Measurements from ENCODE around the gene LPCAT1.
"Not testable (repeated sequence)": the region's sequence is repeated elsewhere in the genome, so short reads cannot be mapped to it uniquely, and the experiment has no call there.

LPCAT1 gene

DNA sequence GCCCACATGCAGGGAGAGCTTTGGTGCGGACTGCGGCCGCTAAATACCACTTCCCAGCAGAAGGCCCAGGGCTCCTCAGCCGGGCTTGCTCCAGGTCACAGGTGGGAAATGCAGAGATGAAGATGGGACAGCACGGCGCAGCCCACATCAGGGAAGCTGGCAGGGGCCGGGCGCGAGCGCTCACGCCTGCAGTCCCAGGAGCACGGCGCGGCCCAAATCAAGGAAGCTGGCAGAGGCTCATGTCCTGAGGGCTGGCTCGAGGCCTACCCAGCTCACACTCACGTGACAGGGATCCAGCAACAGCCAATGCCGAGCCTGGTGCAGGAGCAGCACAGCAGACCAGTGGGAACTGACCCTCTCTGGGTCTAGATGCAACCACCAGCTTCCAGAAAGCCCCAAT is 16.3 kb downstream of the LPCAT1 start:
- DNase-seq, result no peak

DNA sequence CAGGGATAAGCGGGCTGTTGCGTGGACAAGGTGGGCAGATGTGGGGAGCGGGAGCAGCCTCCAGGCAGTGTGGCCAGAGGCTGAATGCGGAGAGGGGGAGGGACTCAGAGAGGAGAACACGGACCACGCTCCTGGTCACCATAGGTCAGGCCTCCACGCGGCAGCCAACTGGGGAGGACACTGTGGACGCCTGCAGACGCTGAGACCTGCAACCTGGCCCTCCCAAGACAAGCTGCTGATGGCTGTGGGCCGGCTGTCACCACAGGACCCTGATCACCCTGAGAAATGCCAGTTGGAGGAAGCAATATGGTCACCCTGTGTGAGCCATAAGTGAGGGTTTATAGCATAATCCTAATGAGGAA is 16.8 kb downstream of the LPCAT1 start:
- DNase-seq, result no peak

DNA sequence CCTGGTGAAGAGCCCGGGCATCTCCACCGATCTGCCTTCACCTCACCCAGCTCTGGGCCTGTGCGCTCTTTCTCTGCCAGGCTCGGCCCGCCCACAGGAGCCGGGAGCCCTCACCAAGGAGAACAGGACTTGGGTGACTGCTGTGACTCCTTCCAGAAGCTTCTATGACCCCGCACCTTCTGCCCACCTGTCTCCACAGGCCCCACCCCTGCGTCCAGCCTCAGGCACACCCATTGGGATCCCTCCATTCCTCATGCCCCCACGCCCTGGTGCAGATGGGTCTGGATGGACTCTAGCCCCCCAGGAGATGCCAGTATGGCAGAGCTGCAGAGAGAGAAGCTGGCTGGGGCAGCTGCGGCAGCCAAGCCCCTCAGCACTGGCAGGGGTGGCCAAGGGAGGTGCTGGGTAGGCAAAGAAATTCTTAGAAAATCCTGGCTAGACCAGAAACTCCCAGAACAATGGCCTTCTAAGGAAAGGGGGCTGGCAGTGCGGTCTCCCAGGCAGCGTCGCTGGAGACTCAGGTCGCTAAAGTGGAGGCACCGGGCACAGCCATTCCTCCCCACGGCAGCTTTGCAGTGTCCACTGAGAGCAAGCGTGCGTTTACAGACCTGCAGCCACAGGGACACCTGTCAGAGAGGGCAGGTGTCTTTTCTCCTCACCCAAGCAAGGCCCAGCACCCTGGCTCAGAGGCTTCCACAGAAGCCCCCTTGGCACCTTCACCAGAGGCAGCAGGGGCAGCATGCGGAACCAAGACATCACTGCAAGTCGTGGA is 17.3 kb downstream of the LPCAT1 start:
- DNase-seq, result no peak

DNA sequence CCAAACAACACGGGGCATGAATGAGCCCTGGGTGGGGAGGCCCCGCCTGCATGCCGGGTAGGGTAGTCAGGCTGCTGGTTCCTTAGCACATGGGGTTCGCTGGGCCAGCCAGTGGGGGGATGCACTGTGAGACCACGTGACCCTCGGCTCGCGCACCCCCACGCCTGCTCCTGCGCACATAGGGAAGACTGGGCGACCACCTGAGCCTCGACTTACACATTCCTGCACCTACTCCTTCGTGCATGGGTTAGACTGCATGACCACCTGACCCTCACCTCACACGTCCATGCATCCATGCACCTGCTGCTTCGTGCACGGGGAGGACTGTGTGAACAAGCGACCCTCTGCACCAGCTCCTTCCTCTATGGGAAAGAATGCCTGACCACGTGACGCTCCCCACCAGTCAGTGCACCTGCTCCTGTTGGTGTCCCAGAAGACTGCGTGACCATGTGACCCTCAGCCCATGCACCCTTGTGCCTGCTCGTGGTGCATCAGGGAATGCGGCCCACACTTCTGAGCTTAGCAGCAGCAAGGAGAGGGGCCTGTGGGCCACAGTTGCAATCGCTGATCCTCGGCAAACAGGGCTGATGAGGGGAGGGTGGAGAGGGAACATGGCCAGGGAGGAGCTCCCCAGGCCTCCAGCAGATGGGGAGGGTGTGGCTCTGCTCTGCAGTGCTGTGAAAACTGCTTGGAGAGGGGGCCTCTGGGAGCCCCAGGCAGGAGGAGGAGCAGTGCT is 18.1 kb downstream of the LPCAT1 start:
- DNase-seq, result no peak

- not testable (repeated sequence) for DNase-seq
Measured at GRCh38 chr5:1505089-1505488, 18.7 kb downstream of the LPCAT1 start.

DNA sequence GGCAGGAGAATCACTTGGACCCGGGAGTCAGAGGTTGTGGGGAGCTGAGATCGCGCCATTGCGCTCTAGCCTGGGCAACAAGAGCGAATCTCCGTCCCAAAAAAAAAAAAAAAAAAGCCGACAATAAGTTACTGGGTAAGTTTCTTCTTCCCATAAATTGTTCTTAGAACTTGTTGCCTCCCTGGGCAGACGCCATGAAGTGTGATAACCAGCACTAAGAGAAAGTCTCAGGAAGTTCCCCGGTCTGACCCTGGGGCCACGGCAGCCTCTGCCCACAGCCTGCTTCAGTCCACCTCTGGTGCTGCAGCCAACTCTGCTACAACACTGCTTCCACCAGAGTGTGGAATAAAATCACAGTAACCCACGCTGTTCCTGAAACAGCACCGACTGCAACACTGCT is 19.1 kb downstream of the LPCAT1 start:
- no peak for DNase-seq

DNA sequence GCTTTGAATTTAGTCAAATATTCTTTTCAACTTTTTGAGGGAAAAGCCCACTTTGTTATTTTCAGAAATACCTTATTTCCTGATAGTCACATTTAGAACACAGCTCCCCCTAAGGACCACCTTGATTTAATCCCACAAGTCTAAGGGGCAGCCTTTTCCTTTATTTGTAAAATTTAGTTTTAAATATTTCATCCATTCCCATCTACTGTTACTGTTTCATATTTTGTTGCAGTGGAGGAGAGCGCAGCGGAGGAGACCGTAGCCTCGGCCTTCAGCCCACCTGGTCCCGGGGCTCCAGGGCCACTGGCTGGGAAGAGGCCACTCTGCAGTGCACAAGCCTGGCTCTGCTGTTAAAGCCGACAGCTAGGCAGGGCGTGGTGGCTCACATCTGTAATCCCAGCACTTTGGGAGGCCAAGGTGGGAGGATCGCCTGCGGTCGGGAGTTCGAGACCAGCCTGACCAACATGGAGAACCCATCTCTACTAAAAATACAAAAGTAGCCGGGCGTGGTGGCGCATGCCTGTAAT is 19.6 kb downstream of the LPCAT1 start:
- DNase-seq, result no peak

DNA sequence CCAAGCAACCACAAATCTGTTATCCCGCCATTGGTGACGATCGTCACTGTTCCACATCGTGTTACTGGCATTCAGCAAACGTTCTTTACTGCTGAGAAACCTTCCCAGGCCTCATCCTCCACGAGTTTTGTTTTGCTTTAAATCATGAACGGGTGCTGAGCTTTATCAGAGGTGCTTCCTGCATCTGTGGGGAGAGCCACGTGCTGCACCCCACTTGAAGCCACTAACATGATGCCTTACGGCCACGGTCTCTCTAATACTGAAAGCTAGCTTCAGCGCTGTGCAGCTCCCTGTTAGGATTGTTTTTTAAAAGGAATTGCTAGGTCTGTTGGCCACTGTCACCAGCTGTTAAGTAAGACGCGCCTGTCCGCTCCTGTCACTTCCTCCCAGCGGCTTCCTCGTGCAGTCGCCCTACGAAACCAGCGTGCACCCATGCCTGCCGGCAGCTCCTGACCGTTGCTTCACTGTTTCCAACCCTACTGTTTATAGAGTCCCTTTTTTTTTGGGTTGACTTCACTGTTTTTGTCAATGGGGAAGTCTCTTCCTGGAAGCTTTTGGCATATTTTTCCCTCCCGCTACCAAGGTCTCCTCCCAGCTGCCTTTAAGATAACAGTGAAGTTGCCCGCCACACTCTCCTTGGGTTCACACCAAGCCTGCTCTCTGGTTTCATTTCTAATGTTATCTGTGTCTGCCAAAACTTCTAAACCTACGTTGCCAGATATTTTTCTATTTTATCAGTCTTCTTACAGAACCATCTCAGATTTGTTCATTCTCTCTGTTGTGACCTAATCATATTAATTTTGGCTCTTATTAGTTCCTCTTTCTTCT is 20.3 kb downstream of the LPCAT1 start:
- no peak for DNase-seq

GRCh38 chr5:1502737-1503120 is 21.0 kb downstream of the LPCAT1 start:
- no peak for DNase-seq

GRCh38 chr5:1502046-1502736 is 21.6 kb downstream of the LPCAT1 start:
- DNase-seq, result no peak

- DNase-seq, result no peak
Measured at GRCh38 chr5:1501372-1502045, 22.3 kb downstream of the LPCAT1 start.

DNA sequence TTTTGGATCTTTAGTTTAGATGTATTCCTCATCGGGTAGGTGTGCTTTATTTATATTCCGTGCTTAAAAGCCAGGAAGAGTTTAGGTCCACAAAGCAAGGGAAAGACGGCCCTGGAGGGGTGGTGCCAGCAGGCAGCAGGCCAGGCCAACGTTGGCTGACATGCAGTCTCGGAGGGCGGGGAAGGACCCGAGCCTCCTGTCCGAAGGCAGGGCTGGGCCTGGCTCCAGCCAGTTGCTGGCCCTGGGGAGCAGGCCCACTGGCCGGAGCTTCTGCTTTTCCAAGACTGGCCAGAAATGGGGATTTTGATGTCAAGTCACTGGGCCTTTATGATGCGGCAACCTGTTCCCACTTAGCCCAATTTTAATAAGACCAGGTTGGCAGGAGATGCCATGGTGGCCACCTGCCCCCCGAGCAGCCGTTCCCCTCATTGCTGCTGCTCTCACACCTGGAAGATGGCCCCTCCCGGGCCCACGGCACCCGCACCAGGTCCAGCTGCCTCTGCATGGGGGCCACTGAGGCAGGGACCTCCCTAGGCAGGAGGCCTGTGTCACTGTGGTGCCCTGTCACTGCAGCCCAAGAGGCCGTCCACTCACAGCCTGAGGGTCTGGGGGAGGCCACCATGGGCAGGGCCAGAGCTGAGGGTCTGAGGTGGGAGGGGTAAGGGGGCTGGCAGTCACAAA is 23.2 kb downstream of the LPCAT1 start:
- no peak for DNase-seq

- DNase-seq, result no peak
Measured at GRCh38 chr5:1499851-1500250, 23.9 kb downstream of the LPCAT1 start.

DNA sequence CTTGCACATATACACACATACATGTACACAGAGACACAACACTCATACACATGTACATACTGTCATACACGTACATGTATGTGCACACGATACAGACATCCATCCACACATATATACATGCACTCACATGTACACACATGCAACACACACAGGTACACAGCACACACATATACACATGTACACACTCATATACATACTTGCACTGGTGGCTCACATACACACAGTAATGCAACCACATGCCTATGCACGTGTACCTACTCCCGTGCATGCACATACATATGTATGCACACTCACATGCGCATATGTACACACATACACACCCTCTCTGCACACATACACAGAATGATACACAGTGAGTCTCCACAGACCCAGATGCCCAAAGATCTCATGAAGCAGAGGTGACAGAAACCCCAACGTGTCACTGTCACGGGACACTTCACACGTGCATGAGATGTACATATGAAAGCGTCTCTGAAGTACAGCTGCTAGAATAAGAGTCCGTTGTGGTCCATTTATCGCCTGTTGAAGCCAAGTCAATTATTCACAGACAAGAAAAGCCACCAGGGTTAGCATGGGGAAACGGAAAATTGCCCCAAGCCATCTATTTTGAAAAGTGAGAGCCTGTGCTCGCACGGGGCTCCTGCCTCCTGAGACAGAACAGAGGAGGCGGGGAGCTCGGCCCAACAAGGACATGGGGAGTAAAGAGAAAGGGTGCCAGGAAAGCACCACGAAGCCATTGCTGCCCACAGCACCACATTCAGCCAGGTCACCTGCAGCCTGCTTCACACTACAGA is 24.9 kb downstream of the LPCAT1 start:
- DNase-seq, result no peak

- DNase-seq, result no peak
Measured at GRCh38 chr5:1497795-1498622, 25.8 kb downstream of the LPCAT1 start.

- no peak for DNase-seq
Measured at GRCh38 chr5:1497242-1497777, 26.4 kb downstream of the LPCAT1 start.

GRCh38 chr5:1495525-1495897 is 28.2 kb downstream of the LPCAT1 start:
- DNase-seq, result no peak

- DNase-seq, result no peak
Measured at GRCh38 chr5:1494780-1495524, 28.8 kb downstream of the LPCAT1 start.

DNA sequence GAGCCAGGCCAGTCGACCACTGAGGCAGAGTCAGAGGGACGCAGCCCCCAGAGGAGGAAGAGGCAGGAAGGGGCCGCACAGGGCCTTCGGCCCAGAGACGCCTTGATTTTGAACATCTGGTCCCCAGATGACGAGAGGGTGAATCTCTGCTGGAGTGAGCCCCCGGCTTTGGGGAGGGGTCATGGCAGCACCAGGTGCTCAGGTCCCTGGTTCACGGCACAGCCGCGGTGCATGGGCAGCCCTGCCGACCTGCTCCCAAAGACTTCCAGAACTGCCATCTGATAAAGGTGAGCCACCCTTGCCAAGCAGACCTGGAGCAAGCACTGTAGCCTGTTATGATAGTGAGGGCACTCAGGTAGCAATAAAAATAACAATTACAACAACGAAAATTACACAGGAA is 29.8 kb downstream of the LPCAT1 start:
- DNase-seq, result no peak
